HepG2 (cell line): Measurements from ENCODE around the gene HYOU1. TPM values are rescaled to one million over a fixed set of nuclear protein-coding genes. Genes with fewer than 3 reads are reported as not detected.

ENCODE experiments used
- HNF1A ChIP-seq, 2 experiments: sonication (generic) in 1 of 2; formaldehyde crosslinking in 1 of 2; IDR thresholded peaks; 2 replicates each; pipeline versions ENCODE4 v1.4.0 to v1.6.1; 2016 to 2020; ENCODE audit warnings: borderline replicate concordance in 1 of 2, low read depth in 1 of 2, mild to moderate bottlenecking in 1 of 2, missing genetic modification reagents in 1 of 2
- MLLT10 ChIP-seq: sonication (generic); formaldehyde crosslinking; IDR thresholded peaks from 2 replicates; pipeline ENCODE4 v1.4.0; 2020; ENCODE audit warnings: missing genetic modification reagents
- NR0B2 ChIP-seq: sonication (generic); formaldehyde crosslinking; IDR thresholded peaks from 2 replicates; pipeline ENCODE4 v1.4.0; 2020; ENCODE audit warnings: mild to moderate bottlenecking, missing genetic modification reagents
- RERE ChIP-seq: IDR thresholded peaks from 2 replicates; pipeline ENCODE4 v1.6.1; 2016; ENCODE audit warnings: low read depth, missing genetic modification reagents, missing compliant biosample characterization
- RNF2 ChIP-seq: fragments of 450-650 bp; conservative IDR thresholded peaks from 2 replicates; pipeline ENCODE4 v1.6.1; 2016; ENCODE audit warnings: low read depth
- SRSF4 ChIP-seq: fragments of 200-400 bp; formaldehyde crosslinking; IDR thresholded peaks from one replicate; pipeline ENCODE4 v1.6.1; 2018; ENCODE audit warnings: mild to moderate bottlenecking, low read depth, low read length, moderate library complexity; ENCODE audit not compliant: poor library complexity, severe bottlenecking
- ZNF275 ChIP-seq: sonication (generic); formaldehyde crosslinking; IDR thresholded peaks from 2 replicates; pipeline ENCODE4 v1.8.0; 2022; ENCODE audit warnings: missing genetic modification reagents, mild to moderate bottlenecking, inconsistent platforms, borderline replicate concordance
- ZXDC ChIP-seq: sonication (generic); formaldehyde crosslinking; IDR thresholded peaks from 2 replicates; pipeline ENCODE4 v1.5.0; 2020; ENCODE audit warnings: mild to moderate bottlenecking, missing genetic modification reagents
- polyA plus RNA-seq, 8 experiments: library from polyadenylated mRNA; depleted of rRNA in 3 of 8; stranded (reverse) in 7 of 8; unstranded in 1 of 8; fragments of >200 nt; fragmentation: Illumina TruSeq in 4 of 8; extraction: Trizol in 4 of 8; gene quantifications; 2 replicates each; pipeline versions ENCODE4 v1.2.1 to v1.2.3, GENCODE V29; 2011 to 2016; ENCODE audit warnings: low read depth in 4 of 8, missing spikeins in 1 of 8, mixed read lengths in 1 of 8; ENCODE audit not compliant: insufficient read depth in 1 of 8
- total RNA-seq, 5 experiments: library from RNA; depleted of rRNA; stranded (reverse); fragments of >200 nt; fragmentation: Illumina TruSeq; extraction: Trizol; gene quantifications; 2 replicates each; pipeline ENCODE4 v1.2.3, GENCODE V29; 2016; ENCODE audit warnings: low read depth in 1 of 5

Gene HYOU1
- total and polyA plus RNA-seq, 2 of the 13 experiments (the other 11 are each of a cell fraction or from before 2014, with no cell fraction given): 127 to 155 TPM

GRCh38 chr11:119030329-119031047 lies 26.5 kb downstream of the HYOU1 start, which contains the start of gene SLC37A4 (continued):
- TF ChIP-seq RERE (no peak), HNF1A (IDR thresholded peaks at IDR 0.05; ENCODE audit: low read depth) (no peak), HNF1A (CRISPR knock-in tag; IDR thresholded peaks at IDR 0.05; ENCODE audit: borderline replicate concordance) (peak; percentile 56; the same call in 1 of the 2 replicates), ZXDC (CRISPR knock-in tag) (peak; percentile 77; the same call in 1 of the 2 replicates), MLLT10 (CRISPR knock-in tag) (no peak), NR0B2 (CRISPR knock-in tag) (peak; percentile 86; the same call in 1 of the 2 replicates), ZNF275 (CRISPR knock-in tag) (0 out of 2 replicates have a peak, but pooled peaks have one; percentile 45), RNF2 (peak; percentile 83), SRSF4 (no peak)
